Endodermal cell (in vitro differentiated cells): ENCODE results near the gene POU2AF2. TPM values are rescaled to one million over a fixed set of nuclear protein-coding genes. Genes with fewer than 3 reads are reported as not detected.

Experiments used
- DNase-seq: peaks from one replicate; pipeline ENCODE4 v3.0.0-alpha.2; 2017
- H3K27ac ChIP-seq: 2 replicates; pipeline ENCODE4 v1.5.1; 2013; ENCODE audit warnings: mild to moderate bottlenecking, low read depth, low read length, moderate library complexity
- H3K27me3 ChIP-seq: 2 replicates; pipeline ENCODE4 v1.6.1; 2013; ENCODE audit warnings: mild to moderate bottlenecking, low read length, moderate library complexity; ENCODE audit not compliant: insufficient read depth, control insufficient read depth, poor library complexity, severe bottlenecking
- H3K36me3 ChIP-seq: 2 replicates; pipeline ENCODE4 v1.7.0; 2013; ENCODE audit warnings: mild to moderate bottlenecking, low read length, moderate library complexity; ENCODE audit not compliant: control insufficient read depth, insufficient read depth
- H3K4me1 ChIP-seq: one replicate; pipeline ENCODE4 v1.7.0; 2013; ENCODE audit warnings: low read length; ENCODE audit not compliant: control insufficient read depth, insufficient read depth
- H3K4me3 ChIP-seq: 2 replicates; pipeline ENCODE4 v1.5.1; 2013; ENCODE audit warnings: mild to moderate bottlenecking, low read length, moderate library complexity
- H3K9ac ChIP-seq: 2 replicates; pipeline ENCODE4 v1.6.1; 2013; ENCODE audit warnings: mild to moderate bottlenecking, low read length, moderate library complexity; ENCODE audit not compliant: poor library complexity, severe bottlenecking; ENCODE audit errors: extremely low read depth
- H3K9me3 ChIP-seq: 2 replicates; pipeline ENCODE4 v1.6.1; 2013; ENCODE audit warnings: mild to moderate bottlenecking, low read length, moderate library complexity; ENCODE audit not compliant: control insufficient read depth
- H3K27ac Mint-ChIP-seq: 2 replicates; pipeline ENCODE4 v1.8.0; 2020; ENCODE audit warnings: mixed read lengths
- H3K27me3 Mint-ChIP-seq: 2 replicates; pipeline ENCODE4 v1.8.0; 2021; ENCODE audit warnings: mild to moderate bottlenecking, mixed read lengths; ENCODE audit not compliant: insufficient read depth
- H3K36me3 Mint-ChIP-seq: 2 replicates; pipeline ENCODE4 v1.8.0; 2020; ENCODE audit warnings: low read depth, mixed read lengths
- H3K4me1 Mint-ChIP-seq: 2 replicates; pipeline ENCODE4 v1.8.0; 2020; ENCODE audit warnings: mixed read lengths
- H3K4me3 Mint-ChIP-seq: 2 replicates; pipeline ENCODE4 v1.8.0; 2020; ENCODE audit warnings: mild to moderate bottlenecking, moderate library complexity, mixed read lengths
- H3K9me3 Mint-ChIP-seq: 2 replicates; pipeline ENCODE4 v1.8.0; 2020; ENCODE audit warnings: mild to moderate bottlenecking, mixed read lengths
- WGBS, 2 experiments: methylation state at CpG; one replicate each; pipeline versions ENCODE4 v1.1.5 to v1.1.7; 2013; ENCODE audit warnings: missing lambda C conversion rate in 2 of 2, mixed read lengths in 1 of 2; ENCODE audit not compliant: insufficient coverage in 1 of 2, insufficient read length in 1 of 2; 5-methylcytosine and 5-hydroxymethylcytosine counted together
- total RNA-seq, 2 donors: library from RNA; stranded (reverse); fragmentation: NEBNext Ultra II Directional in 1 of 2; extraction: Animal tissue kit (Norgen Biotek cat#: 25700) in 1 of 2; gene quantifications; 2 replicates in 1 of 2; 3 replicates in 1 of 2; pipeline ENCODE4 v1.2.1, GENCODE V29; 2021
- TF ChIP-seq, protein P1 (sequence below): fragments of 200-600 bp; sonication (generic); conservative IDR thresholded peaks from 2 replicates; pipeline ENCODE4 v1.5.0; 2021; ENCODE audit warnings: antibody characterized with exemption, mild to moderate bottlenecking

The POU2AF2 gene
- total RNA-seq, 2 donors from 2014 or later, result not detected

DNA sequence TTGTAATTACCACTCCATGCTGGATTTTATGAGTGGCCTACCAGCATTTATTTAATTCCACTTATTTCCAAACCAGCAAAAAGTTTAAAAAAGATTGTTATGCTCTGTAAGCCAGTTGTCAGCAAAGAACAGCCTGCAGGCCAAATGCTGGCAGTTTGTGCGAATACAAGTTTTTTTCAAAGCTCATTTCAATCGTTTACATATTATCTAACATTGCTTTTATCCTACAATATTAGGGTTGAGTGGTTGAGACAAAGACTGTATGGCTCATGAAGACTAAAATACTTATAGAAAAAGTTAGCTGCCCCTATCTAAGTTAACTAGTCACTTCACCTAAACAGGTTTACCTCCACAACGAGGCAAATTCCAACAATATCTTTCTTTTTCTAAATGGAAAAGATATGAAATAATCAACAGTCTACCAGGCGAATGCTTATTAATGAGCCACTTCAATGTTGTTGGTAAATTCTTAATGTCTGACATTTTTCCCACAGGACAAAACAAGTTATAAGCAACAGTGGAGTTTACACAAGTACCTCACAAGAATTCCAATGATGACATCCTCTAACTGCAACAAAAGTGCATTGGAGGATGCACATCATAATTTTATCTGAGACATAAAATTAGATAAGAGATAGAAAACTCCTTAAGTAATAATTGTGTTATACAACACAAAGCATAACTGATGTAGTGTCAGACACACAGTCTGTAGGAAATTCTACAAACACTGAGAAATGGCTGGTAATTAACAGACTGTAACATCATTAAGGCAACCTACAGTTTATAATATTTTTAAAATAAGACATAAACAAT, 35.8 kb upstream of the POU2AF2 start:
- Mint-ChIP-seq H3K27me3 (no peaks in the 10 kb centered on the region), H3K9me3 (peaks cover 4% of the 10 kb centered on the region)

DNA sequence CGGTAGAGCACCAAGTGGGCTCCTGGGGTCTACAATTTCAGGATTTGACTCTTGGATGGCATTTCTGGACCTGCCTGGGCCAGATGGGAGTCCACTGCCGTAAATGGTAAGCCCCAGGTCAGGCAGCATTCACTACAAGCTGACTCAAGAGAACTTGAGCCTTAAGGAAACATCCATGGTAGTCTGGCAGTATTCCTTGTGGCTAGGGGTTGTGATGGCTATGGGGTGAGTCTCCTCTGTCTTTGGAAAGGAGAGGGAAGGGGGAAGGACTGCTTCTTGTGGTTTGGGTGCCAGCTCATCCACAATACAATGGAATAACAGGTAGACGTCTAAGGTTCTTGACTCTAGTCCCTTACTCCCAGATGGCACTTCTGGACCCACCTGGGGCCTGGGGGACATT, 32.3 kb upstream of the POU2AF2 start:
- no peaks in the 10 kb centered on the region for H3K36me3 Mint-ChIP-seq
- Histone ChIP-seq H3K27me3 (no peaks in the 10 kb centered on the region), H3K9me3 (no peaks in the 10 kb centered on the region), H3K4me3 (no peak overlapping the region), H3K4me1 (no peaks in the 10 kb centered on the region), H3K27ac (no peak overlapping the region), H3K9ac (no peak overlapping the region), H3K36me3 (no peaks in the 10 kb centered on the region)
- WGBS, 2 experiments, result 68 to 91% methylated on average over 2 to 3 of the region's 3 CpGs
- no peaks in the 10 kb centered on the region for H3K27me3 Mint-ChIP-seq
- no peak overlapping the region for H3K4me3 Mint-ChIP-seq
- no peak overlapping the region for H3K27ac Mint-ChIP-seq
- TF ChIP-seq, protein P1, sequence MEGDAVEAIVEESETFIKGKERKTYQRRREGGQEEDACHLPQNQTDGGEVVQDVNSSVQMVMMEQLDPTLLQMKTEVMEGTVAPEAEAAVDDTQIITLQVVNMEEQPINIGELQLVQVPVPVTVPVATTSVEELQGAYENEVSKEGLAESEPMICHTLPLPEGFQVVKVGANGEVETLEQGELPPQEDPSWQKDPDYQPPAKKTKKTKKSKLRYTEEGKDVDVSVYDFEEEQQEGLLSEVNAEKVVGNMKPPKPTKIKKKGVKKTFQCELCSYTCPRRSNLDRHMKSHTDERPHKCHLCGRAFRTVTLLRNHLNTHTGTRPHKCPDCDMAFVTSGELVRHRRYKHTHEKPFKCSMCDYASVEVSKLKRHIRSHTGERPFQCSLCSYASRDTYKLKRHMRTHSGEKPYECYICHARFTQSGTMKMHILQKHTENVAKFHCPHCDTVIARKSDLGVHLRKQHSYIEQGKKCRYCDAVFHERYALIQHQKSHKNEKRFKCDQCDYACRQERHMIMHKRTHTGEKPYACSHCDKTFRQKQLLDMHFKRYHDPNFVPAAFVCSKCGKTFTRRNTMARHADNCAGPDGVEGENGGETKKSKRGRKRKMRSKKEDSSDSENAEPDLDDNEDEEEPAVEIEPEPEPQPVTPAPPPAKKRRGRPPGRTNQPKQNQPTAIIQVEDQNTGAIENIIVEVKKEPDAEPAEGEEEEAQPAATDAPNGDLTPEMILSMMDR, result no peak
- H3K9me3 Mint-ChIP-seq, result peaks cover 10% of the 10 kb centered on the region
- no peak for DNase-seq
- no peaks in the 10 kb centered on the region for H3K4me1 Mint-ChIP-seq

More for the DNA sequence above, 35.8 kb upstream of the POU2AF2 start:
- Histone ChIP-seq H3K27me3 (no peaks in the 10 kb centered on the region), H3K4me1 (no peaks in the 10 kb centered on the region), H3K36me3 (no peaks in the 10 kb centered on the region), H3K9ac (no peak overlapping the region), H3K4me3 (no peak overlapping the region), H3K27ac (no peak overlapping the region), H3K9me3 (no peaks in the 10 kb centered on the region)
- Mint-ChIP-seq H3K4me1 (no peaks in the 10 kb centered on the region), H3K4me3 (no peak overlapping the region), H3K36me3 (no peaks in the 10 kb centered on the region), H3K27ac (no peak overlapping the region)
- no peak for DNase-seq
- TF ChIP-seq, protein P1, result no peak
- WGBS, 2 experiments, result 84% methylated on average over 3 of the region's 4 CpGs; no CpG with 5 or more reads in 1 of the 2 experiments

DNA sequence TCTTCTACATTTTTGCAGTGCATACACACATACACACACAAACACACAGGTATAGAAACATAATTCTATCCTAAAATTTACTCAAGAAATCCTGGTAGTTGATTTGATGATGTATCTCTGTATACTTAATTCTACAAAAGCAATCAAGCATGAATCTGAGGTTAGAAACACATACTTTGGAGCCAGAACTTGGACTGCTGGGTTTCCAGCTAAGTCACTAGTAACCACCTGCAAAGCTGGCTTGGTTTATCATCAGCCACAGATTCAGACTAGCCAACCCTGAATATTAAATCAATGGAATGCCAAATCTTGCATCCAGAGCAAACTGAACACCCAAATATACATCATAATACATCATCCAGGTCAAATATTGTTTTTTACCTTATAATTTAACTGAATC, 24.8 kb upstream of the POU2AF2 start:
- H3K27me3 Mint-ChIP-seq, result peaks cover 15% of the 10 kb centered on the region
- H3K4me3 ChIP-seq, result no peak overlapping the region
- TF ChIP-seq, protein P1, result no peak
- H3K4me1 ChIP-seq, result no peaks in the 10 kb centered on the region
- H3K4me3 Mint-ChIP-seq, result no peak overlapping the region
- peaks cover 30% of the 10 kb centered on the region for H3K9me3 Mint-ChIP-seq
- H3K9ac ChIP-seq, result no peak overlapping the region
- H3K27ac Mint-ChIP-seq, result no peak overlapping the region
- no peaks in the 10 kb centered on the region for H3K36me3 ChIP-seq
- H3K27me3 ChIP-seq, result no peaks in the 10 kb centered on the region
- no peaks in the 10 kb centered on the region for H3K36me3 Mint-ChIP-seq
- no peak overlapping the region for H3K27ac ChIP-seq
- H3K9me3 ChIP-seq, result peaks cover 15% of the 10 kb centered on the region
- DNase-seq, result no peak
- H3K4me1 Mint-ChIP-seq, result no peaks in the 10 kb centered on the region
